Gastroesophageal sphincter (tissue), 3 donors: ENCODE data around the gene OR2AT4.
"Not testable (repeated sequence)": the region's sequence is repeated elsewhere in the genome, so short reads cannot be mapped to it uniquely, and the experiment has no call there.

Source experiments
- EP300 ChIP-seq: sonication (generic); formaldehyde crosslinking; IDR thresholded peaks from one replicate; pipeline ENCODE4 v1.6.1; 2017; ENCODE audit warnings: antibody characterized with exemption, mild to moderate bottlenecking
- TF ChIP-seq, protein P1 (sequence below), 4 experiments: fragments of 200-600 bp in 2 of 4; fragments of 450-650 bp in 2 of 4; sonication (generic) in 1 of 4; IDR thresholded peaks; one replicate each; pipeline ENCODE4 v1.5.1; 2017 to 2019; ENCODE audit warnings: antibody characterized with exemption in 4 of 4, mild to moderate bottlenecking in 2 of 4, moderate library complexity in 2 of 4

DNA sequence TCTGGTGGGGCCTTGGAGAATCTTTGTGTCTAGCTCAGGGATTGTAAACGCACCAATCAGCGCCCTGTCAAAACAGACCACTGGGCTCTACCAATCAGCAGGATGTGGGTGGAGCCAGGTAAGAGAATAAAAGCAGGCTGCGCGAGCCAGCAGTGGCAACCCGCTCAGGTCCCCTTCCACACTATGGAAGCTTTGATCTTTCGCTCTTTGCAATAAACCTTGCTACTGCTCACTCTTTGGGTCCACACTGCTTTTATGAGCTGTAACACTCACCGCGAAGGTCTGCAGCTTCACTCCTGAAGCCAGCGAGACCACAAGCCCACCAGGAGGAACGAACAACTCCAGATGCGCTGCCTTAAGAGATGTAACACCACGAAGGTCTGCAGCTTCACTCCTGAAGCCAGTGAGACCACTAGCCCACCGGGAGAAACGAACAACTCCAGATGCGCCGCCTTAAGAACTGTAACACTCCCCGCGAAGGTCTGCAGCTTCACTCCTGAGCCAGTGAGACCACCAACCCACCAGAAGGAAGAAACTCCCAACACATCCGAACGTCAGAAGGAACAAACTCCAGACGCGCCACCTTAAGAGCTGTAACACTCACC lies 2.3 kb upstream of the OR2AT4 start:
- TF ChIP-seq, protein P1, sequence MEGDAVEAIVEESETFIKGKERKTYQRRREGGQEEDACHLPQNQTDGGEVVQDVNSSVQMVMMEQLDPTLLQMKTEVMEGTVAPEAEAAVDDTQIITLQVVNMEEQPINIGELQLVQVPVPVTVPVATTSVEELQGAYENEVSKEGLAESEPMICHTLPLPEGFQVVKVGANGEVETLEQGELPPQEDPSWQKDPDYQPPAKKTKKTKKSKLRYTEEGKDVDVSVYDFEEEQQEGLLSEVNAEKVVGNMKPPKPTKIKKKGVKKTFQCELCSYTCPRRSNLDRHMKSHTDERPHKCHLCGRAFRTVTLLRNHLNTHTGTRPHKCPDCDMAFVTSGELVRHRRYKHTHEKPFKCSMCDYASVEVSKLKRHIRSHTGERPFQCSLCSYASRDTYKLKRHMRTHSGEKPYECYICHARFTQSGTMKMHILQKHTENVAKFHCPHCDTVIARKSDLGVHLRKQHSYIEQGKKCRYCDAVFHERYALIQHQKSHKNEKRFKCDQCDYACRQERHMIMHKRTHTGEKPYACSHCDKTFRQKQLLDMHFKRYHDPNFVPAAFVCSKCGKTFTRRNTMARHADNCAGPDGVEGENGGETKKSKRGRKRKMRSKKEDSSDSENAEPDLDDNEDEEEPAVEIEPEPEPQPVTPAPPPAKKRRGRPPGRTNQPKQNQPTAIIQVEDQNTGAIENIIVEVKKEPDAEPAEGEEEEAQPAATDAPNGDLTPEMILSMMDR (IDR thresholded peaks at IDR 0.05): not testable (repeated sequence)
- TF ChIP-seq EP300: not testable (repeated sequence)
